IPS-18a (cell line): Measurements from ENCODE around the gene SLC1A2.

Experiments used
- H3K27ac ChIP-seq: one replicate; pipeline ENCODE4 v1.5.1; 2013; ENCODE audit warnings: low read length
- H3K27me3 ChIP-seq: one replicate; pipeline ENCODE4 v1.6.1; 2013; ENCODE audit warnings: mild to moderate bottlenecking, low read length; ENCODE audit not compliant: control insufficient read depth, insufficient read depth
- H3K36me3 ChIP-seq: one replicate; pipeline ENCODE4 v1.6.1; 2013; ENCODE audit warnings: low read depth, low read length; ENCODE audit not compliant: control insufficient read depth
- H3K4me1 ChIP-seq: one replicate; pipeline ENCODE4 v1.6.1; 2013; ENCODE audit warnings: low read depth, low read length; ENCODE audit not compliant: control insufficient read depth
- H3K4me3 ChIP-seq: one replicate; pipeline ENCODE4 v1.5.1; 2013; ENCODE audit warnings: low read length
- H3K9ac ChIP-seq: one replicate; pipeline ENCODE4 v1.6.1; 2013; ENCODE audit warnings: mild to moderate bottlenecking, low read length, moderate library complexity
- H3K9me3 ChIP-seq: one replicate; pipeline ENCODE4 v1.6.1; 2013; ENCODE audit warnings: low read depth, low read length; ENCODE audit not compliant: control insufficient read depth

SLC1A2 gene

GRCh38 chr11:35427071-35427470, 7.7 kb upstream of the SLC1A2 start:
- Histone ChIP-seq H3K27me3 (peaks cover 22% of the 10 kb centered on the region), H3K36me3 (no peaks in the 10 kb centered on the region), H3K4me1 (no peaks in the 10 kb centered on the region), H3K9ac (no peak overlapping the region), H3K27ac (no peak overlapping the region), H3K4me3 (no peak overlapping the region), H3K9me3 (no peaks in the 10 kb centered on the region)

GRCh38 chr11:35426351-35426750, 7.0 kb upstream of the SLC1A2 start:
- H3K36me3 ChIP-seq, result no peaks in the 10 kb centered on the region
- no peak overlapping the region for H3K9ac ChIP-seq
- H3K4me3 ChIP-seq, result no peak overlapping the region
- H3K4me1 ChIP-seq, result no peaks in the 10 kb centered on the region
- peaks cover 29% of the 10 kb centered on the region for H3K27me3 ChIP-seq
- H3K27ac ChIP-seq, result no peak overlapping the region
- H3K9me3 ChIP-seq, result no peaks in the 10 kb centered on the region

GRCh38 chr11:35425603-35426212, 6.3 kb upstream of the SLC1A2 start:
- H3K4me1 ChIP-seq, result no peaks in the 10 kb centered on the region
- no peak overlapping the region for H3K4me3 ChIP-seq
- no peak overlapping the region for H3K9ac ChIP-seq
- H3K36me3 ChIP-seq, result no peaks in the 10 kb centered on the region
- H3K27me3 ChIP-seq, result peaks cover 36% of the 10 kb centered on the region
- H3K27ac ChIP-seq, result no peak overlapping the region
- no peaks in the 10 kb centered on the region for H3K9me3 ChIP-seq

- no peaks in the 10 kb centered on the region for H3K36me3 ChIP-seq
- H3K27ac ChIP-seq, result no peak overlapping the region
- H3K9ac ChIP-seq, result no peak overlapping the region
- H3K9me3 ChIP-seq, result no peaks in the 10 kb centered on the region
- no peak overlapping the region for H3K4me3 ChIP-seq
- peaks cover 4% of the 10 kb centered on the region for H3K4me1 ChIP-seq
- peaks cover 49% of the 10 kb centered on the region for H3K27me3 ChIP-seq
Observed at GRCh38 chr11:35424157-35424940, 5.0 kb upstream of the SLC1A2 start.

GRCh38 chr11:35420371-35420770, 1.0 kb upstream of the SLC1A2 start:
- Histone ChIP-seq H3K27me3 (peaks cover 89% of the 10 kb centered on the region), H3K9ac (peak overlapping the region; percentile 59)

GRCh38 chr11:35419830-35420333, 524 bp upstream of the SLC1A2 start:
- Histone ChIP-seq H3K9ac (peak overlapping the region; percentile 59), H3K9me3 (no peaks in the 10 kb centered on the region), H3K4me1 (peaks cover 9% of the 10 kb centered on the region), H3K27me3 (peaks cover 91% of the 10 kb centered on the region), H3K27ac (no peak overlapping the region), H3K36me3 (no peaks in the 10 kb centered on the region), H3K4me3 (peak overlapping the region; percentile 70)

More at GRCh38 chr11:35420371-35420770, 1.0 kb upstream of the SLC1A2 start:
- Histone ChIP-seq H3K4me1 (peaks cover 9% of the 10 kb centered on the region), H3K36me3 (no peaks in the 10 kb centered on the region), H3K27ac (no peak overlapping the region), H3K9me3 (no peaks in the 10 kb centered on the region), H3K4me3 (peak overlapping the region; percentile 70)

GRCh38 chr11:35418282-35419183, 825 bp downstream of the SLC1A2 start:
- H3K9ac ChIP-seq, result no peak overlapping the region
- H3K4me3 ChIP-seq, result peak overlapping the region; percentile 70
- peaks cover 94% of the 10 kb centered on the region for H3K27me3 ChIP-seq
- H3K4me1 ChIP-seq, result peaks cover 9% of the 10 kb centered on the region
- H3K9me3 ChIP-seq, result no peaks in the 10 kb centered on the region
- H3K27ac ChIP-seq, result no peak overlapping the region
- H3K36me3 ChIP-seq, result no peaks in the 10 kb centered on the region

GRCh38 chr11:35415487-35415886, 3.9 kb downstream of the SLC1A2 start:
- H3K4me1 ChIP-seq, result peaks cover 8% of the 10 kb centered on the region
- no peak overlapping the region for H3K4me3 ChIP-seq
- peaks cover 64% of the 10 kb centered on the region for H3K27me3 ChIP-seq
- H3K9ac ChIP-seq, result no peak overlapping the region
- no peaks in the 10 kb centered on the region for H3K36me3 ChIP-seq
- no peaks in the 10 kb centered on the region for H3K9me3 ChIP-seq
- no peak overlapping the region for H3K27ac ChIP-seq

- Histone ChIP-seq H3K36me3 (no peaks in the 10 kb centered on the region), H3K4me1 (peaks cover 5% of the 10 kb centered on the region), H3K4me3 (no peak overlapping the region), H3K27ac (no peak overlapping the region), H3K27me3 (peaks cover 57% of the 10 kb centered on the region), H3K9me3 (no peaks in the 10 kb centered on the region), H3K9ac (no peak overlapping the region)
Observed at GRCh38 chr11:35414776-35415175, 4.6 kb downstream of the SLC1A2 start.

- Histone ChIP-seq H3K27me3 (peaks cover 52% of the 10 kb centered on the region), H3K4me3 (no peak overlapping the region), H3K9me3 (no peaks in the 10 kb centered on the region), H3K9ac (no peak overlapping the region), H3K27ac (no peak overlapping the region), H3K4me1 (peaks cover 5% of the 10 kb centered on the region), H3K36me3 (no peaks in the 10 kb centered on the region)
Observed at GRCh38 chr11:35414311-35414710, 5.0 kb downstream of the SLC1A2 start.

- no peaks in the 10 kb centered on the region for H3K9me3 ChIP-seq
- H3K4me1 ChIP-seq, result peaks cover 5% of the 10 kb centered on the region
- peaks cover 45% of the 10 kb centered on the region for H3K27me3 ChIP-seq
- no peaks in the 10 kb centered on the region for H3K36me3 ChIP-seq
- no peak overlapping the region for H3K27ac ChIP-seq
- no peak overlapping the region for H3K9ac ChIP-seq
- no peak overlapping the region for H3K4me3 ChIP-seq
Observed at GRCh38 chr11:35413598-35413997, 5.8 kb downstream of the SLC1A2 start.
